MM.1S (cell line): Measurements from ENCODE around the gene SBF1.

Source experiments
- EZH2phosphoT487 ChIP-seq: fragments of 300-600 bp; sonication (generic); IDR thresholded peaks from 2 replicates; pipeline ENCODE4 v1.6.1; 2018; ENCODE audit warnings: antibody characterized with exemption, low read length
- TF ChIP-seq, protein P1 (sequence below): fragments of 300-600 bp; sonication (generic); IDR thresholded peaks from 2 replicates; pipeline ENCODE4 v1.5.1; 2016; ENCODE audit warnings: antibody characterized with exemption, low read length, mixed read lengths

DNA sequence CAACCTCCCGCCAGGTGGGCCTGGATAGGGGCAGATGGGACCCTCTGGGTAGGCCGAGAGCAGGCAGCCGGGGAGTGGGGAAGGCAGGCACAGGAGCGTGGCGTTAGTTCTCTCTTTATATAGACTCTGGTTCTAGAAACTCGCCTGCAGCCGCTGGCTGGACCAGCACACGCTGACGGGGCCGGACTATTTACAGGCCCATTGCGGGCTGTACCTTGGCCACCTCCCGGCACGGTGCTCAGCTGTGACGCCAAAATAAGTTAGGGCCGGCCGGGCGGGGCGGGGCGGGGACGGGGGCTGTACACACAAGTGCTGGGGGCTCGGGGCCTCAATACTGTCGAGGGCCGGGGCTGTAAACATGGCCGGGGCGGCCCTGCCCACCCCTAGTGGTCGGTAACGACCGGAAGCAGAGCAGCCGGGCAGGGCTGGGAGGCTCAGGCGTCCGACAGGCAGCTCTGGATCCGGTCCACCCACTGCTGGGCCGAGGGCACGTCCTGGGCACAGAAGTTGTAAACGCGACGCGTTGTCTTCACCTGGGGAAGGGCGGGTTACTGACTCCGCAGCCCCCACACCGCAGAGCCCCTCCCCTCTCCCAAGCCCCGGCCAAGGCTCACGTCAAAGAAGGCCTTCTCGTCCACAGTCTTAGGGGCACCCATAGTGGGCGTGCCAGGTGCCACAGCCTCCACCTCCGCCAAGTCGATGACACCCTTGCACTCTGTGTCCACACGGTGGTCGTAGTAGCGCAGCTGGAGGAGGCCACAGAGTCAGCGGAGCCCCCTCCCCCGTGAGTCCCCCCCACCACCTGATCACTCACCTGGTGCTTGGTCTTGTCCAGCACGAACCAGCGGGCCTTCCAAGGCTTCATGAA, 27.9 kb downstream of the SBF1 start:
- TF ChIP-seq, protein P1, sequence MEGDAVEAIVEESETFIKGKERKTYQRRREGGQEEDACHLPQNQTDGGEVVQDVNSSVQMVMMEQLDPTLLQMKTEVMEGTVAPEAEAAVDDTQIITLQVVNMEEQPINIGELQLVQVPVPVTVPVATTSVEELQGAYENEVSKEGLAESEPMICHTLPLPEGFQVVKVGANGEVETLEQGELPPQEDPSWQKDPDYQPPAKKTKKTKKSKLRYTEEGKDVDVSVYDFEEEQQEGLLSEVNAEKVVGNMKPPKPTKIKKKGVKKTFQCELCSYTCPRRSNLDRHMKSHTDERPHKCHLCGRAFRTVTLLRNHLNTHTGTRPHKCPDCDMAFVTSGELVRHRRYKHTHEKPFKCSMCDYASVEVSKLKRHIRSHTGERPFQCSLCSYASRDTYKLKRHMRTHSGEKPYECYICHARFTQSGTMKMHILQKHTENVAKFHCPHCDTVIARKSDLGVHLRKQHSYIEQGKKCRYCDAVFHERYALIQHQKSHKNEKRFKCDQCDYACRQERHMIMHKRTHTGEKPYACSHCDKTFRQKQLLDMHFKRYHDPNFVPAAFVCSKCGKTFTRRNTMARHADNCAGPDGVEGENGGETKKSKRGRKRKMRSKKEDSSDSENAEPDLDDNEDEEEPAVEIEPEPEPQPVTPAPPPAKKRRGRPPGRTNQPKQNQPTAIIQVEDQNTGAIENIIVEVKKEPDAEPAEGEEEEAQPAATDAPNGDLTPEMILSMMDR, result no peak
- no peak for TF ChIP-seq EZH2phosphoT487
